HG03108 (cell line): ENCODE data around the gene TDRD9.
"Not testable (repeated sequence)": the region's sequence is repeated elsewhere in the genome, so short reads cannot be mapped to it uniquely, and the experiment has no call there.

Experiments
- ATAC-seq: cut with Tn5 transposase; IDR thresholded peaks from one replicate; pipeline ENCODE4 v1.9.1; 2021; ENCODE audit warnings: moderate library complexity; ENCODE audit not compliant: unreplicated experiment

TDRD9 gene

GRCh38 chr14:103974575-103974974 is 46.3 kb downstream of the TDRD9 start:
- ATAC-seq: no peak

GRCh38 chr14:103980623-103981238 is 52.5 kb downstream of the TDRD9 start:
- not testable (repeated sequence) for ATAC-seq

GRCh38 chr14:103984196-103984595 is 55.9 kb downstream of the TDRD9 start:
- ATAC-seq: no peak

DNA sequence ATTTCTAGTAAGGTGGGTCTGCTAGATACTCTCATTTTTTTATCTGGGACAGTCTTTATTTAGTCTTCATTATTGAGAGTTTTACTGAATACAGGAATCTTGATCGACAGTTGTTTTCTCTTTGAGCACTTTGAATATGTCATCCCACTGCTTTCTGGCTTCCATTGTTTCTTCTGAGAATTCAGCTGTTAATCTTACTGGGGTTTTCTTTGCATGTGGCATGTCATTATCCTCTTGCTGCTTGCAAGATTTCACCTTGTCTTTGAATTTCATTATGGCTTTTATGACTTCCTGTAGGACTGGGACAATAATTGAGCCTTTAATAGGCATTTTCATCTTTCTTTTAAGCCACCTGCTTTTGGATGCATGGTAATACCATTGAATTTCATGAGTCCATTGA is 60.8 kb downstream of the TDRD9 start:
- no peak for ATAC-seq

GRCh38 chr14:103989964-103990363 is 61.7 kb downstream of the TDRD9 start:
- ATAC-seq: no peak

- ATAC-seq: no peak
These were observed 66.4 kb downstream of the TDRD9 start for GRCh38 chr14:103994535-103995184.

GRCh38 chr14:103995876-103996275 is 67.6 kb downstream of the TDRD9 start:
- no peak for ATAC-seq

GRCh38 chr14:103997391-103997790 is 69.1 kb downstream of the TDRD9 start:
- no peak for ATAC-seq

DNA sequence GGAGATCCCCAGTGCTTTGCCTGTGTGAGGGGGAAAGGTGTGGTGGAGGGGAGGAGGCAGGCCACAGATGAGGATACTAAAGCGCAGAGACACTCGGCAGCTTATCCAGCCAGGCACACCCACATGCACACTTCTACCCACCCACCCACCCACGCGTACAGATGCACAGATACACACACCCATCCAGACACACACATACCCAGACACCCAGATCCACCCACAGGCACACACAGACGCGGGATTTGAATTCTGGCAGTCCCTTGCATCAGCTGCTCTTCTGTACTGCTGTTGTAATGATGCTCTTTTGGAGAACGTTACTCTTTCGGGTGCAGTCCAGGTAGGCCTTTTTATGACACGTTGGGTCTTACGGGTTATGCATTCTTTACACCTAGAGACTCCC is 69.8 kb downstream of the TDRD9 start:
- ATAC-seq: no peak

- ATAC-seq: no peak
These were observed 71.7 kb downstream of the TDRD9 start for GRCh38 chr14:103999795-104000440.

GRCh38 chr14:104001003-104001402 is 72.7 kb downstream of the TDRD9 start:
- ATAC-seq: no peak

DNA sequence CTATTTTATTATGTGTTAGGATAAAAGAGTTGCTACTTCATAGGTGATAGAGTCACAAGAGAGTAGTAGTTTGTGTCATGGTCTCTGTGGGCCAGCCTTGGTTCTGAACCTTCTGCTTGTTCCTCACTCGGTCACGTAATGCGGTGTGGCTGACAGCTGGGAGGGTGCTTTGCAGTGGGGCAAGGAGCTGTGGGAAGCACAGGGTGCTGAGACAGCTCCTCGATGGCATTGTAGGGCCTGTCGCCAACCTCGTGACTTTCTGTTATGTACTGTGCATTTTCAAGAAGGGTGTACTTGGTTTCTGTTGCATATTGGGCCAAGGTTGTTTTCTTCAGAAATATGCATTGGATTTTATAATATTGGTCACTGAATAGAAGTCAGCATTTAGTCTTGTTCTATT is 75.4 kb downstream of the TDRD9 start:
- no peak for ATAC-seq

DNA sequence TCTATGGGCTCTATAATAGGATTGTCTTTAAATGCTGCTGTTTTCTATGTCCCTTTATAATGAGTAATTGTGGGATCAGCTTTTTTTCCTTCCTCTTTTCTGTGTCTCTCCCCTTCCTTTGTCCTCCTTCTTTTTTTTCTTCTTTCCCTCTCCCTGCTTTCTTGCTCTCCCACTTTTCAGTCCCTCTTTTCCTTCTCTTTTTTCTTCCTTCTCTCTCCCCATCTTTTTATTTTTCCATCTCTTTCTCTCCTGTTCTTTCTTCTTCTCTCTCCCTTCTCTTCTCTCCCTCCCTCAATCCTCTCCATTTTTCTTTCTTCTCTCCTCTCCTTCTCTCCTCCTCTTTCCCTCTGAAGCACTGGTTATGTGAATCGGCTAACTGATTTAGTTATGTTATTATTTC is 76.6 kb downstream of the TDRD9 start:
- no peak for ATAC-seq

DNA sequence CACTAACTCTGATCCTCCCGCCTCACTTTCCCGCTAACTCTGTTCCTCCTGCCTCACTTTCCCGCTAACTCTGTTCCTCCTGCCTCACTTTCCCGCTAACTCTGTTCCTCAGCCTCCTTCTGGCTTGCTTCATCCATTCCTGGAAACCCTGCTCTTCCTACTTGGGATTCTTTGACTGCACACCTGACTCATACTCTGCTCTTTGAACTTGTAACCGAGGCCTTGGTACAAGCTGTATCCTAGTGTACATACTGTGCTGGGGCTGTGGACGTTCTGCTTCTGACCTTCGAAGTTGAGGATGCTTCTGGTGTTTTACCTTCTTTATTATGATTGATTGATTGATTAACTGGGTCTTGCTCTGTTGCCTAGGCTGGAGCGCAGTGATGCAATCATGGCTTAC is 77.2 kb downstream of the TDRD9 start:
- no peak for ATAC-seq

DNA sequence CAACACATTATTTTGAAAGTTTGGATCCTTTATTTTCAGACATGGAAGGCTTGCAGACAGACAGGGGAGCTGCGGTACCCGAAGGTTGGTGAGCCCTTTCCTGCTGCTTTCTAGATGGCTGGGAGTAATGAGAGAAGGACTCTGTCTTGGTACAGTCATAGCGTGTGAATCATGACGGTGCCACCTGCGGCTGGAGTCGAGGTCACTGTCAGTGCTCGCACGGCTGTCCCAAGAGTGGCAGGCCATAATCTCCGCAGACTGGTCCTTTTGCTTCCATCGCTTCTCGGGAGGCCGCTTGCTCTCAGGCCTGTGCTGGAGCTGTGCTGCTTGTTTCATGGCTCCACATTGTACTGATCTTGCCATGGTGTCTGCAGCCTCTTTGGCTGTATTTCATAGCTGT is 78.9 kb downstream of the TDRD9 start:
- no peak for ATAC-seq

GRCh38 chr14:104009297-104009696 is 81.0 kb downstream of the TDRD9 start:
- ATAC-seq: no peak

- ATAC-seq: no peak
These were observed 83.7 kb downstream of the TDRD9 start for GRCh38 chr14:104011824-104012517.

GRCh38 chr14:104014764-104015163 is 86.5 kb downstream of the TDRD9 start:
- no peak for ATAC-seq

GRCh38 chr14:104016873-104017650 is 88.8 kb downstream of the TDRD9 start:
- ATAC-seq: no peak

DNA sequence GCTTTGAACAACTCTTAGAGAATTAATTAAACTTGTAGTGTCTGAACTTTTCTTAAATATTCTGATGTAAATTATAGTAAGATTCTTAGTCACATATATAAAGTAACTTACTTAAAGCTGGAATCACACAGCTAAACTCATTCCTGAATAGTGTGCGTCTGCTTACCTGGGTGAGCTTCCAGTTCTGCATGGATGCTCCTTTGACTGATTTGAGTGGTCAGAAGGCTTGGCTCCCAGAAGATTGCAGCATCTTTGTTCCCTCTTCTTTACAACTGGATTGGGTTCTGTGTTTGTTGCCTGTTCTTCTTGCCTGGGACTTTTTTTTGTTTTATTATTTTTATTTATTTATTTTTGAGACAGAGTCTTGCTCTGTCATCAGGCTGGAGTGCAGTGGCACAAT is 90.8 kb downstream of the TDRD9 start:
- ATAC-seq: no peak

DNA sequence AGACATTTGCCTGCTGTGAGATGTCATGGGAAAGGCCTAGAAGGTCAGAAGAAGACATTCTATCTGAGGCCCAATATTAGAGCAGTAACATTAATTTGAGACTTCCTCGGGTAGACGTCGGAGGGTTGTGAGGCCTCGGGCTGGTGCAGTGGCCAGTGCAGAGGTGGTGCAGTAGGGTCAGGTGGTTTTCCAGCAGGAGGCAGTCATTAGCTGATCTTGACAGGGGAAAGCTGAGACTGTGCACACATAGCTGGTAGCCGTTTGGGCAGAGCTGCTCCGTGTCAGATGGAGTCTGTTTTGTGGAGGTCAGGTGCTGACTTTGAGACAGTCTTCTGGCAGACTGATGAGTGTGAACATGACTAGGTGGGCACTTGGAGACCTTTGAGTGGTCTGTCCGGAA is 91.5 kb downstream of the TDRD9 start:
- no peak for ATAC-seq
